NB4 (cell line): ENCODE results near the gene TRPM1.

Experiments used
- CTCF ChIP-seq: IDR thresholded peaks from one replicate; pipeline ENCODE4 v1.5.1; 2012; ENCODE audit warnings: low read depth, low read length
- MYC ChIP-seq: IDR thresholded peaks from 2 replicates; pipeline ENCODE4 v1.6.1; 2011; ENCODE audit warnings: low read depth, low read length
- POLR2A ChIP-seq: IDR thresholded peaks from 2 replicates; pipeline ENCODE4 v1.6.1; 2011; ENCODE audit warnings: mild to moderate bottlenecking; ENCODE audit not compliant: insufficient read length; ENCODE audit errors: extremely low read depth

- TF ChIP-seq CTCF (no peak), POLR2A (peak; percentile 91), MYC (peak; percentile 58)
Measured at GRCh38 chr15:30991255-30992235, 110.0 kb downstream of the TRPM1 start, which contains the start of gene MTMR10.
